ENCODE measurements around the gene PEMT.

DNA sequence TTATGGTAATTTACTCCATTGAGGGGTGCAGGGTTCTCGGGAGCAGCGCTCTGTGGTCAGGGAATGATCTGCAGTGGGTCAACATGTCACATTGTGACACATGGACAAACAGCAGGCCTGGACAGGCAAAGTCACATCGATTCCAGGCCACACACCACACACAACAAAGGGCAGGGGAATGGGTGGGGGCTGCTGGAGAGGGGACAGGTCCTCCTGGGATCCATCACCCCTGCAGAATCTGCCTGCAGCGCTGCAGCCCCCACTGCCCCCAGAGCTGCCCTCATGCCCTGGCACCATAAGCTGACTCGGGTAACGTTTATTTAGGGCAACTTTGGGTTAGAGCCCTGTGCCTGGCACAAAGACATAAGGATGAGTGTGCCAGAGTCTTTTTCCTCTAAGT is 9.1 kb downstream of the PEMT start:
- TF ChIP-seq ZNF335 (tag by site-specific recombination; conservative IDR thresholded peaks at IDR 0.05) (no peak), ZFP41 (tag by site-specific recombination; IDR thresholded peaks at IDR 0.05; ENCODE audit: borderline replicate concordance) (no peak), IKZF3 (tag by site-specific recombination; IDR thresholded peaks at IDR 0.05) (no peak), KLF10 (tag by site-specific recombination; IDR thresholded peaks at IDR 0.05) (no peak), ZBTB7A (tag by site-specific recombination; IDR thresholded peaks at IDR 0.05; ENCODE audit: low read depth) (no peak), ZNF747 (tag by site-specific recombination; IDR thresholded peaks at IDR 0.05) (no peak), ZNF23 (tag by site-specific recombination; IDR thresholded peaks at IDR 0.05; ENCODE audit: borderline replicate concordance) (no peak)
- TF ChIP-seq, protein P1, sequence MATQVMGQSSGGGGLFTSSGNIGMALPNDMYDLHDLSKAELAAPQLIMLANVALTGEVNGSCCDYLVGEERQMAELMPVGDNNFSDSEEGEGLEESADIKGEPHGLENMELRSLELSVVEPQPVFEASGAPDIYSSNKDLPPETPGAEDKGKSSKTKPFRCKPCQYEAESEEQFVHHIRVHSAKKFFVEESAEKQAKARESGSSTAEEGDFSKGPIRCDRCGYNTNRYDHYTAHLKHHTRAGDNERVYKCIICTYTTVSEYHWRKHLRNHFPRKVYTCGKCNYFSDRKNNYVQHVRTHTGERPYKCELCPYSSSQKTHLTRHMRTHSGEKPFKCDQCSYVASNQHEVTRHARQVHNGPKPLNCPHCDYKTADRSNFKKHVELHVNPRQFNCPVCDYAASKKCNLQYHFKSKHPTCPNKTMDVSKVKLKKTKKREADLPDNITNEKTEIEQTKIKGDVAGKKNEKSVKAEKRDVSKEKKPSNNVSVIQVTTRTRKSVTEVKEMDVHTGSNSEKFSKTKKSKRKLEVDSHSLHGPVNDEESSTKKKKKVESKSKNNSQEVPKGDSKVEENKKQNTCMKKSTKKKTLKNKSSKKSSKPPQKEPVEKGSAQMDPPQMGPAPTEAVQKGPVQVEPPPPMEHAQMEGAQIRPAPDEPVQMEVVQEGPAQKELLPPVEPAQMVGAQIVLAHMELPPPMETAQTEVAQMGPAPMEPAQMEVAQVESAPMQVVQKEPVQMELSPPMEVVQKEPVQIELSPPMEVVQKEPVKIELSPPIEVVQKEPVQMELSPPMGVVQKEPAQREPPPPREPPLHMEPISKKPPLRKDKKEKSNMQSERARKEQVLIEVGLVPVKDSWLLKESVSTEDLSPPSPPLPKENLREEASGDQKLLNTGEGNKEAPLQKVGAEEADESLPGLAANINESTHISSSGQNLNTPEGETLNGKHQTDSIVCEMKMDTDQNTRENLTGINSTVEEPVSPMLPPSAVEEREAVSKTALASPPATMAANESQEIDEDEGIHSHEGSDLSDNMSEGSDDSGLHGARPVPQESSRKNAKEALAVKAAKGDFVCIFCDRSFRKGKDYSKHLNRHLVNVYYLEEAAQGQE (tag by site-specific recombination; IDR thresholded peaks at IDR 0.05): no peak
- TF ChIP-seq, protein P2, sequence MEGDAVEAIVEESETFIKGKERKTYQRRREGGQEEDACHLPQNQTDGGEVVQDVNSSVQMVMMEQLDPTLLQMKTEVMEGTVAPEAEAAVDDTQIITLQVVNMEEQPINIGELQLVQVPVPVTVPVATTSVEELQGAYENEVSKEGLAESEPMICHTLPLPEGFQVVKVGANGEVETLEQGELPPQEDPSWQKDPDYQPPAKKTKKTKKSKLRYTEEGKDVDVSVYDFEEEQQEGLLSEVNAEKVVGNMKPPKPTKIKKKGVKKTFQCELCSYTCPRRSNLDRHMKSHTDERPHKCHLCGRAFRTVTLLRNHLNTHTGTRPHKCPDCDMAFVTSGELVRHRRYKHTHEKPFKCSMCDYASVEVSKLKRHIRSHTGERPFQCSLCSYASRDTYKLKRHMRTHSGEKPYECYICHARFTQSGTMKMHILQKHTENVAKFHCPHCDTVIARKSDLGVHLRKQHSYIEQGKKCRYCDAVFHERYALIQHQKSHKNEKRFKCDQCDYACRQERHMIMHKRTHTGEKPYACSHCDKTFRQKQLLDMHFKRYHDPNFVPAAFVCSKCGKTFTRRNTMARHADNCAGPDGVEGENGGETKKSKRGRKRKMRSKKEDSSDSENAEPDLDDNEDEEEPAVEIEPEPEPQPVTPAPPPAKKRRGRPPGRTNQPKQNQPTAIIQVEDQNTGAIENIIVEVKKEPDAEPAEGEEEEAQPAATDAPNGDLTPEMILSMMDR (tag by site-specific recombination; IDR thresholded peaks at IDR 0.05): no peak
- TF ChIP-seq, protein P3, sequence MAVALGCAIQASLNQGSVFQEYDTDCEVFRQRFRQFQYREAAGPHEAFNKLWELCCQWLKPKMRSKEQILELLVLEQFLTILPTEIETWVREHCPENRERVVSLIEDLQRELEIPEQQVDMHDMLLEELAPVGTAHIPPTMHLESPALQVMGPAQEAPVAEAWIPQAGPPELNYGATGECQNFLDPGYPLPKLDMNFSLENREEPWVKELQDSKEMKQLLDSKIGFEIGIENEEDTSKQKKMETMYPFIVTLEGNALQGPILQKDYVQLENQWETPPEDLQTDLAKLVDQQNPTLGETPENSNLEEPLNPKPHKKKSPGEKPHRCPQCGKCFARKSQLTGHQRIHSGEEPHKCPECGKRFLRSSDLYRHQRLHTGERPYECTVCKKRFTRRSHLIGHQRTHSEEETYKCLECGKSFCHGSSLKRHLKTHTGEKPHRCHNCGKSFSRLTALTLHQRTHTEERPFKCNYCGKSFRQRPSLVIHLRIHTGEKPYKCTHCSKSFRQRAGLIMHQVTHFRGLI (tag by site-specific recombination; IDR thresholded peaks at IDR 0.05): no peak

Data from HEK293 (cell line).